Measurements from ENCODE around the gene RAD23A. TPM values are rescaled to one million over a fixed set of nuclear protein-coding genes. Genes with fewer than 3 reads are reported as not detected.

Gene RAD23A
- polyA plus RNA-seq, 1 donor from 2014 or later, result 37.4 TPM

DNA sequence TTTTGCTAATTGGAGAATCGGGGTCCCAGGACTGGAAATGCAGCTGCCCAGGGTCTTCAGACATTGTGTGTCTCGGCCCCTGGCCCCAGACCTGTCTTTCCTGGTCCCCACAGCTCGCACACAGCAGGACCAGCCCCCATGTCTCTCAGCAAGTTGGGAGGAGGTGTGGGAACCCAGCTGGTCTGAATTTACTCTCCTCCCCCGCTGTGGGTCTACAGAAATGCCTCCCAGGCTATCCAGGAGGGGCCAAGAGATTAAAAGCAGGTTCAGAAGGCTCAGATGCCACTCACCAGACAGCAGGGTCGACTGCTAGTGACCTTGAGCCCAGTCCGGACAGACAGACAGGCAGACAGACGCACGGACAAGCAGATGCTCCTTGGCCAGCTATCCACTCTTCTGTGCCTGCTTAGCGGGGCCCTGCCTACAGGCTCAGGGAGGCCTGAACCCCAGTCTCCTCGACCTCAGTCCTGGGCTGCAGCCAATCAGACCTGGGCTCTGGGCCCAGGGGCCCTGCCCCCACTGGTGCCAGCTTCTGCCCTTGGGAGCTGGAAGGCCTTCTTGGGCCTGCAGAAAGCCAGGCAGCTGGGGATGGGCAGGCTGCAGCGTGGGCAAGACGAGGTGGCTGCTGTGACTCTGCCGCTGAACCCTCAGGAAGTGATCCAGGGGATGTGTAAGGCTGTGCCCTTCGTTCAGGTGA lies 23.8 kb downstream of the RAD23A start, which contains the start of gene DAND5:
Gene DAND5 (plus strand): TSS at position 285 of the 697 bp plus-strand sequence. CDS start 85 bp downstream, at position 370.
- no peaks in the 10 kb centered on the region for H3K9me3 ChIP-seq (ENCODE audit: low read length)
- H3K79me2 ChIP-seq (replicated peaks; ENCODE audit: insufficient read depth, low read length), result no peaks in the 10 kb centered on the region
- no peak within 1 kb of the TSS for H3K9ac ChIP-seq (ENCODE audit: low read length)
- H2AFZ ChIP-seq (ENCODE audit: low read depth, low read length), result no peak within 1 kb of the TSS
- H3K4me2 ChIP-seq (ENCODE audit: low read length), result no peak within 1 kb of the TSS
- H3K9me2 ChIP-seq (ENCODE audit: insufficient read depth, low read length), result no peaks in the 10 kb centered on the region
- H3K4me3 ChIP-seq (ENCODE audit: low read length), result no peak within 1 kb of the TSS
- TF ChIP-seq POLR2AphosphoS5 (IDR thresholded peaks at IDR 0.05), result no peak
- TF ChIP-seq EZH2 (IDR thresholded peaks at IDR 0.05; ENCODE audit: borderline replicate concordance, insufficient read depth, low read length, poor library complexity, severe bottlenecking), result no peak
- TF ChIP-seq TAF1 (IDR thresholded peaks at IDR 0.05; ENCODE audit: low read depth), result no peak
- TF ChIP-seq SMC3 (conservative IDR thresholded peaks at IDR 0.05; ENCODE audit: poor library complexity), result no peak
- TF ChIP-seq, protein P1, sequence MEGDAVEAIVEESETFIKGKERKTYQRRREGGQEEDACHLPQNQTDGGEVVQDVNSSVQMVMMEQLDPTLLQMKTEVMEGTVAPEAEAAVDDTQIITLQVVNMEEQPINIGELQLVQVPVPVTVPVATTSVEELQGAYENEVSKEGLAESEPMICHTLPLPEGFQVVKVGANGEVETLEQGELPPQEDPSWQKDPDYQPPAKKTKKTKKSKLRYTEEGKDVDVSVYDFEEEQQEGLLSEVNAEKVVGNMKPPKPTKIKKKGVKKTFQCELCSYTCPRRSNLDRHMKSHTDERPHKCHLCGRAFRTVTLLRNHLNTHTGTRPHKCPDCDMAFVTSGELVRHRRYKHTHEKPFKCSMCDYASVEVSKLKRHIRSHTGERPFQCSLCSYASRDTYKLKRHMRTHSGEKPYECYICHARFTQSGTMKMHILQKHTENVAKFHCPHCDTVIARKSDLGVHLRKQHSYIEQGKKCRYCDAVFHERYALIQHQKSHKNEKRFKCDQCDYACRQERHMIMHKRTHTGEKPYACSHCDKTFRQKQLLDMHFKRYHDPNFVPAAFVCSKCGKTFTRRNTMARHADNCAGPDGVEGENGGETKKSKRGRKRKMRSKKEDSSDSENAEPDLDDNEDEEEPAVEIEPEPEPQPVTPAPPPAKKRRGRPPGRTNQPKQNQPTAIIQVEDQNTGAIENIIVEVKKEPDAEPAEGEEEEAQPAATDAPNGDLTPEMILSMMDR (IDR thresholded peaks at IDR 0.05; ENCODE audit: poor library complexity, severe bottlenecking), result no peak
- TF ChIP-seq RAD21 (conservative IDR thresholded peaks at IDR 0.05), result no peak
- TF ChIP-seq EP300 (conservative IDR thresholded peaks at IDR 0.05; ENCODE audit: poor library complexity, severe bottlenecking), result no peak
- no peak for TF ChIP-seq REST (IDR thresholded peaks at IDR 0.05; ENCODE audit: borderline replicate concordance)
- TF ChIP-seq MXI1 (conservative IDR thresholded peaks at IDR 0.05; ENCODE audit: poor library complexity, severe bottlenecking), result no peak
- no peaks in the 10 kb centered on the region for H3K36me3 ChIP-seq (ENCODE audit: insufficient read depth, low read length)
- no peaks in the 10 kb centered on the region for H4K20me1 ChIP-seq (ENCODE audit: insufficient read depth)
- no peak within 1 kb of the TSS for H3K27ac ChIP-seq (ENCODE audit: low read length)
- H3F3A ChIP-seq (ENCODE audit: insufficient read depth, low read length, poor library complexity, severe bottlenecking), result no peaks in the 10 kb centered on the region
- no peaks in the 10 kb centered on the region for H3K27me3 ChIP-seq (ENCODE audit: insufficient read depth, low read depth, low read length)

DNA sequence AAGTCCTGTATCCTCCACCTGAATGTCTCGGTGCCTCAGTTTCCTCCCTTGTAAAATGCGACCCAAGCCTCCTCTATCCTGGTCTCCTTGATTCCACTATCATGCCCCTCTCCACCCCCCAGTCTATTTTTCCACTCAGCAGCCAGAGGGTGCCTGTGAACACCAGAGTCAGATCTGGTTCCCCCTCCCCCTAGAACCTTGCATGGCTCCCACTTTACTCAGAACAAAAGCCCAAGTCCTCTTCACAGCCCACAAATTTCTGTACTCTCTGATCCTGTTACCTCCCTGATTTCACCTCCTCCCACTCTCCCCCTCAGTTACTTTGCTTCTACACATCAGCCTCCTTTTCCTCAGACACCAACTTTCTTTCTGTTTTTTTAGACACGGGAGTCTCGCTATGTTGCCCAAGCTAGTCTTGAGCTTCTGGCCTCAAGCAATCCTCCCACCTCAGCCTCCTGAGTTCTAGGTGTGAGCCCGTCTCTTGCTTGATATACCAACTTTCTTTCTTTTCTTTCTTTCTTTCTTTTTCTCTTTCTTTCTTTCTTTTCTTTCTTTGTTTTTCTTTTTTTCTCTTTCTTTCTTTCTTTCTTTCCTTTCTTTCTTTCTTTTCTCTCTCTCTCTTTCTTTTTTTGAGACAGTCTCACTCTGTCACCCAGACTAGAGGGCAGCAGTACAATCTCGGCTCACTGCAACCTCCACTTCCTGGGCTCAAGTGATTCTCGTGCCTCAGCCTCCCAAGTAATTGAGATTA lies 24.6 kb downstream of the RAD23A start:
- Histone ChIP-seq H4K20me1 (ENCODE audit: insufficient read depth) (no peaks in the 10 kb centered on the region), H3K27ac (ENCODE audit: low read length) (no peak overlapping the region), H3K9me3 (ENCODE audit: low read length) (no peaks in the 10 kb centered on the region), H3F3A (ENCODE audit: insufficient read depth, low read length, poor library complexity, severe bottlenecking) (no peaks in the 10 kb centered on the region), H3K4me2 (ENCODE audit: low read length) (no peak overlapping the region), H3K4me3 (ENCODE audit: low read length) (no peak overlapping the region), H3K27me3 (ENCODE audit: insufficient read depth, low read depth, low read length) (no peaks in the 10 kb centered on the region), H3K9me2 (ENCODE audit: insufficient read depth, low read length) (no peaks in the 10 kb centered on the region), H3K9ac (ENCODE audit: low read length) (no peak overlapping the region), H3K36me3 (ENCODE audit: insufficient read depth, low read length) (no peaks in the 10 kb centered on the region), H3K79me2 (replicated peaks; ENCODE audit: insufficient read depth, low read length) (no peaks in the 10 kb centered on the region), H2AFZ (ENCODE audit: low read depth, low read length) (no peak overlapping the region)
- TF ChIP-seq MXI1 (conservative IDR thresholded peaks at IDR 0.05; ENCODE audit: poor library complexity, severe bottlenecking) (no peak), EZH2 (IDR thresholded peaks at IDR 0.05; ENCODE audit: borderline replicate concordance, insufficient read depth, low read length, poor library complexity, severe bottlenecking) (no peak), EP300 (conservative IDR thresholded peaks at IDR 0.05; ENCODE audit: poor library complexity, severe bottlenecking) (no peak), TAF1 (IDR thresholded peaks at IDR 0.05; ENCODE audit: low read depth) (no peak), RAD21 (conservative IDR thresholded peaks at IDR 0.05) (no peak), POLR2AphosphoS5 (IDR thresholded peaks at IDR 0.05) (no peak), SMC3 (conservative IDR thresholded peaks at IDR 0.05; ENCODE audit: poor library complexity) (no peak), REST (IDR thresholded peaks at IDR 0.05; ENCODE audit: borderline replicate concordance) (no peak)
- TF ChIP-seq, protein P1 (IDR thresholded peaks at IDR 0.05; ENCODE audit: poor library complexity, severe bottlenecking), result no peak
